GM18505 (cell line): ENCODE data around the gene DCTN1.

Experiments used
- ATAC-seq: cut with Tn5 transposase; IDR thresholded peaks from one replicate; pipeline ENCODE4 v1.9.1; 2021; ENCODE audit not compliant: unreplicated experiment
- POLR2A ChIP-seq: IDR thresholded peaks from 4 replicates; pipeline ENCODE4 v1.6.1; 2011; ENCODE audit warnings: borderline replicate concordance; ENCODE audit not compliant: insufficient read depth, insufficient read length; ENCODE audit errors: extremely low read depth

The DCTN1 gene

GRCh38 chr2:74419345-74419744 lies 39.2 kb upstream of the DCTN1 start:
- TF ChIP-seq POLR2A = no peak
- no peak for ATAC-seq

DNA sequence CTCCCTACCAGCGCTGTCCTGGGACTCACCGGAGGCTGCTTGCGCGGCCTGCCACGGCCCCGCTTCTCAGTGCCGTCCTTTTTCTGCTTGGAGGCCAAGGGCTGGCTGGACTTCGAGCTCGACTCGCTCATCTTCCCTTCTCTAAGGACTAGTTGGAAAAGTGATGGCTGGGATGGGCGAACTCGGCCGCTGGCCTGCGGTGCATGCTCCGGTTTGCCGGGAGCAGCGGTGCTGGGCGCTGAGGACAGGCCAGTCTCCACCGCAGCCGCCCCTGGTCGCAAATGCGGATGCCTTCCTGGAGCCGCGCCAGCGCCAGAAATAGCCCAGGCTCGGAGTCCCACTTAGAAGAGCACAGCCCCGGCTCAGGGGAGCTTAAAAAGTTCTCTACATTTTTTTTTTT lies 38.2 kb upstream of the DCTN1 start:
- no peak for ATAC-seq
- TF ChIP-seq POLR2A = no peak

GRCh38 chr2:74417763-74418162 lies 37.7 kb upstream of the DCTN1 start:
- no peak for ATAC-seq
- no peak for TF ChIP-seq POLR2A

DNA sequence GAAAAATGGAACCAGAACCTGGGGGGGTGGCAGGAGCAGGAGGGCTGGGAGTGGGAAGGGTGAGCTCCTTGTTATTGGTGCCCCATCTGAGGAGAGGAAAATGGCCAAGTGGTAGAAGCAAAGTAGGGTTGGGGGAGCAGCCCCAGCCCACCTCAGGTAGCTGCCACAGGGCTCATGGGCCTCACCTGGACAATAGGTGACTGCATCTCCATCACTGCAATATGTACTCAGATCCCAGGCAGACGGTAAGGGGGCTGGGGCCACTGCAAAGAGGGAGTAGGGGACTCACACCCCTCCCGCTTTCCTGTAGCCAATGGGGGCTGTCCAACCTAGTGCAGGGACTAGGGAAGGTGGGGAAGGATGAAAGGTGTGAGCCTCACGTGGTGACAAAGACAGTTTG lies 37.1 kb upstream of the DCTN1 start:
- ATAC-seq = no peak
- TF ChIP-seq POLR2A = no peak

GRCh38 chr2:74416778-74417177 lies 36.7 kb upstream of the DCTN1 start:
- no peak for ATAC-seq
- no peak for TF ChIP-seq POLR2A

DNA sequence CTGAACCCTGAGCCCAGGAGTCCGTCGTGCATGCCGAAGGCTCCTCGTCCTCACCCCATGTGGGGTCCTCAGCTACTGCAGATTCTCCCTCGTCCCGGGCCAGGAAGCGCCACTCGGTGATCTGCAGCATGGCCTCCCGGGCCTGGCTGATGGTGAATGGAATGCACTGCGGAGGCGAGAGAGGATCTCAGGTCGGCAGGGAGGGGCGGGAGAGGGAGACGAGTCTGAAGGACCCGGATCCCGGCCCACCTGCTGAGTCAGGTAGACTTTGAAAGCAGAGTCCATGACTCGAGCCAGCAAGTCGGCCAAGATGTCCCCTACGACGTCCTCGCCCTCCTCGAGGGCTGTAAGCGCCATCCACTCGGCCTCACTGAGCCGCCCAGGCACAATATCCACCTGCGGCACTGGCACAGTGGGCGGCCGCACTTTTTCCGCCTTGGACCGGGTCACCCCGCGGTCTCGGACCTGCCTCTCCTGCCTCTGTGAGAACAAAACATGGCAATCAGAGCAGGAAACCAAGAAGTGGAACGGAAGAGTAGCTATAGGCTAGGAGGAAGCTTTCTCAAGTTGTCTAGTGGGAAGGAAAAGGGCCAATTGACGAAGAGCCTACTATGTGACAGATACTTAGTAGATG lies 35.8 kb upstream of the DCTN1 start:
- TF ChIP-seq POLR2A = no peak
- no peak for ATAC-seq

GRCh38 chr2:74414881-74415761 lies 35.0 kb upstream of the DCTN1 start:
- peak; percentile 40 for ATAC-seq
- TF ChIP-seq POLR2A = no peak

- no peak for ATAC-seq
- no peak for TF ChIP-seq POLR2A
Observed at GRCh38 chr2:74414441-74414840, 34.3 kb upstream of the DCTN1 start.

- ATAC-seq = no peak
- no peak for TF ChIP-seq POLR2A
Observed at GRCh38 chr2:74413001-74413698, 33.0 kb upstream of the DCTN1 start.

- no peak for ATAC-seq
- TF ChIP-seq POLR2A = no peak
Observed at GRCh38 chr2:74407682-74408081, 27.6 kb upstream of the DCTN1 start.

DNA sequence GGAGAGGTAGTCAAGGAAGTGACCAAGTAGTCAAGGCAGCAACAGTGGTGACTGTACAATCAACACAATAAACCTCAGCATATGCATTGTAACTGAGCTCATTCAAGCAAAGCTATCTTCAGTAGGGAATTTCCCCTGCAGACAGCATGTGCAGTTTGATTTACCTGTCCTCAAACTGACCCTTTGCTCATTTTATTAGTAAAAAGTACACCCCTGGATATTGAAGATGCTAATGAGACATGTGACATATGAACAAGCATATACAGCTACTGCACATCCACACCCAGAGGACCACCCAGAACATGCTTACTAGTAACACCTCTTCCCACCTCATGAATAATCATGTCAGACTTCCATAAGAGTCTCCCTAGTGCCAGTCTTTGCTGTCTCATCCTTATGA lies 25.9 kb upstream of the DCTN1 start:
- ATAC-seq = peak; percentile 76
- TF ChIP-seq POLR2A = no peak

DNA sequence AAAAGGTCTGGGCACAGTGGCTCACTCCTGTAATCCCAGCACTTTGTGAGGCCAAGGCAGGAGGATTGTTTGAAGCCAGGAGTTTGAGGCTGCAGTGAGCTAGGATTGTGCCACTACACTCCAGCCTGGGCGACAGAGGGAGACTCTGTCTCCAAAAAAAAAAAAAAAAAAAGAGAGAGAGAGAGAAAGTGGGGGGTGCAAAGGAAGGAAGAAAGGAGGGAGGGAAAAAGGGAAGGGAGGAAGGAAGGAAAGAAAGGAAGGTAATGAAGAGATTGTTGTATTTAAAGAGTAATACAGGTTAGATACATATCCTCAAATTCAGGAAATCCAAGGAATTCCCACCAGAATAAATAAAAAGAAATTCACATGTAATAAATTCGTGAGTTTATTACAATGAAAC lies 21.8 kb upstream of the DCTN1 start:
- ATAC-seq = no peak
- no peak for TF ChIP-seq POLR2A

GRCh38 chr2:74399785-74400184 lies 19.7 kb upstream of the DCTN1 start:
- no peak for TF ChIP-seq POLR2A

DNA sequence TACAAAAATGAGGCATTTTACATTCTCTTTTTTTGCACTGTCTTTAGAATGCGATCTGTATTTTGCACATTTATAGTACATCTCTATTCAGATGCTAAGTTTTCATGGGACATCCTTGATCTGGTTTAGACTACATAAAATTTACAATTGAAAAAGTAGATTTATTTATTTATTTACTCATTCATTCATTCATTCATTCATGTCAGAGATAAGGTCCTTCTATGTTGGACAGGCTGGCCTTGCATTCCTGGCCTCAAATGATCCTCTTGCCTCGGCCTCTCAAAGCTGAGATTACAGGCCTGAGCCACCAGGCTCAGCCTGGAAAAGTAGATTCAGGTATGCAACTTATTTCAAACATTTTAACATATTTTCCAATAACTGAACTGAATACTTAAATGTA lies 16.0 kb upstream of the DCTN1 start:
- ATAC-seq = no peak
- TF ChIP-seq POLR2A = no peak

More at GRCh38 chr2:74399785-74400184, 19.7 kb upstream of the DCTN1 start:
- no peak for ATAC-seq

DNA sequence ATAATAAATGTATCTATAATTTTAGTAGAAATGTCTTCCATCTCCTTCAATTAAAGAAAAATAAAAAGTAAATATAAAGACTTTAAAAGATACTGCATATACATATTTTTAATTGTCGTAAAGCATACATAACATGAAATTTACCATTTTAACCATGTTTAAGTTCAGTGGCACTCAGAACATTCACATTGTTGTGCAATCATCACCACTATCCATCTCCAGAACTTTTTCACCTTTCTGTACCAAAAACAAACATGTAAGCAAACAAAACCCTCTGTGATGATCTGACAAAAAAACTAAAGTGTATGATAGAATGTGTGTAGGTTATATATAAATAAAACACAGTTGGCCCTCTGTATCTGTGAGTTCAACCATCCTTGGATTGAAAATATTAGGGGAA lies 13.4 kb upstream of the DCTN1 start:
- no peak for TF ChIP-seq POLR2A
- no peak for ATAC-seq

DNA sequence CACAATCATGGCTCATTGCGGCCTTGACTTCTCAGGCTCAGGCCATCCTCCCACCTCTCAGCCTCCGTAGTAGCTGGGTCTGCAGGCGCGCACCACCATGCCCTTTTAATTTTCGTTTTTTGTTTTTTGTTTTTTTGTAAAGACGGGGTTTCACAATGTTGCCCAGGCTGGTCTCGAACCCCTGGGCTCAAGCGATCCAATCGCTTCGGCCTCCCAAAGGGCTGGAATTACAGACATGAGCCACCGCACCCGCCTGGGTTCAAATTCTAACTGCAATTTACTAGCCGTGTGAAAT lies 12.3 kb upstream of the DCTN1 start:
- no peak for TF ChIP-seq POLR2A
- no peak for ATAC-seq
